HG03378 (cell line): ENCODE results near the gene IRAK3.

Experiments
- ATAC-seq: cut with Tn5 transposase; IDR thresholded peaks from one replicate; pipeline ENCODE4 v1.9.1; 2021; ENCODE audit warnings: mild to moderate bottlenecking, moderate library complexity; ENCODE audit not compliant: unreplicated experiment

IRAK3 gene

GRCh38 chr12:66301944-66302826, 113.2 kb downstream of the IRAK3 start, which contains the start of gene HELB:
Gene HELB (plus strand): TSS chr12:66302493. CDS start chr12:66302604, 111 bp downstream.
- peak; percentile 91 for ATAC-seq

- no peak for ATAC-seq
Measured at GRCh38 chr12:66302827-66303169, 113.8 kb downstream of the IRAK3 start.

- peak; percentile 70 for ATAC-seq
Measured at GRCh38 chr12:66303316-66303804, 114.3 kb downstream of the IRAK3 start.
